Neutrophil (primary cell): ENCODE results near the gene AJAP1.

Experiments
- H3K27ac ChIP-seq: fragments of 200-600 bp; sonication (generic); 2 replicates; pipeline ENCODE4 v1.5.1; 2016; ENCODE audit warnings: mild to moderate bottlenecking, moderate library complexity
- H3K27me3 ChIP-seq: fragments of 200-600 bp; sonication (generic); 2 replicates; pipeline ENCODE4 v1.6.0; 2016; ENCODE audit warnings: mild to moderate bottlenecking
- H3K36me3 ChIP-seq: fragments of 200-600 bp; sonication (generic); 2 replicates; pipeline ENCODE4 v1.5.1; 2017
- H3K4me1 ChIP-seq, 2 experiments: fragments of 200-600 bp in 1 of 2; sonication (generic) in 1 of 2; 1 replicate in 1 of 2; 2 replicates in 1 of 2; pipeline versions ENCODE4 v1.5.1 to v1.6.1; 2013 to 2016; ENCODE audit warnings: low read depth in 1 of 2, low read length in 1 of 2, mild to moderate bottlenecking in 1 of 2, moderate library complexity in 1 of 2; ENCODE audit not compliant: control insufficient read depth in 1 of 2, insufficient read depth in 1 of 2
- H3K4me3 ChIP-seq, 2 experiments: fragments of 200-600 bp in 1 of 2; sonication (generic) in 1 of 2; 1 replicate in 1 of 2; 2 replicates in 1 of 2; pipeline ENCODE4 v1.5.1; 2013 to 2016; ENCODE audit warnings: low read depth in 1 of 2, low read length in 1 of 2, mild to moderate bottlenecking in 1 of 2, moderate library complexity in 1 of 2
- H3K9me3 ChIP-seq: fragments of 200-600 bp; sonication (generic); 2 replicates; pipeline ENCODE4 v1.5.1; 2016
- CTCF ChIP-seq: fragments of 200-600 bp; sonication (generic); IDR thresholded peaks from 2 replicates; pipeline ENCODE4 v1.5.1; 2016; ENCODE audit warnings: antibody characterized with exemption

The AJAP1 gene

GRCh38 chr1:4781646-4782045 lies 127.2 kb downstream of the AJAP1 start:
- Histone ChIP-seq H3K36me3 (no peaks in the 10 kb centered on the region), H3K4me3 (no peak overlapping the region), H3K9me3 (no peaks in the 10 kb centered on the region), H3K4me1 (no peaks in the 10 kb centered on the region), H3K27me3 (no peaks in the 10 kb centered on the region), H3K27ac (no peak overlapping the region)
- TF ChIP-seq CTCF, result no peak

DNA sequence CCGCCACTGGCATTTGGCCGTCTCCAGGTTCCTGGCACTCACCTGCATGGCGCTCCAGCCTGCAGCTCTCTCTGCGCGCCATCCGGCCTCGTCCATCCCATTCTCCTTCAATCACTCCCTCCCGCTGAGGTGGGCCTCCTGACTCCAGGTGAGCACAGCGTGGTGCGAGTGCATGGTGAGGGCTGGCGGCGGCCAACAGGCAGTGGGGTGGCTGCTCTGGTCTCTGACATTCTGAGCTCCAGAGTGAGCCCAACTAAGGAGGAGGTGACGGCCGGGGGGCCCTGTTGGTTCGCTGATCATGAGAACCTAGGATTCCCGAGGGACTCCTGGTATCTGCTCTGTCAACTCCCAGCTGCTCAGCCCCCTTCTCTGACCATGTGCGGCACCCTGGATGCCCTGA lies 130.4 kb downstream of the AJAP1 start:
- Histone ChIP-seq H3K27me3 (no peaks in the 10 kb centered on the region), H3K36me3 (no peaks in the 10 kb centered on the region), H3K4me3 (no peak overlapping the region), H3K9me3 (no peaks in the 10 kb centered on the region), H3K4me1 (no peaks in the 10 kb centered on the region), H3K27ac (no peak overlapping the region)
- TF ChIP-seq CTCF, result no peak

DNA sequence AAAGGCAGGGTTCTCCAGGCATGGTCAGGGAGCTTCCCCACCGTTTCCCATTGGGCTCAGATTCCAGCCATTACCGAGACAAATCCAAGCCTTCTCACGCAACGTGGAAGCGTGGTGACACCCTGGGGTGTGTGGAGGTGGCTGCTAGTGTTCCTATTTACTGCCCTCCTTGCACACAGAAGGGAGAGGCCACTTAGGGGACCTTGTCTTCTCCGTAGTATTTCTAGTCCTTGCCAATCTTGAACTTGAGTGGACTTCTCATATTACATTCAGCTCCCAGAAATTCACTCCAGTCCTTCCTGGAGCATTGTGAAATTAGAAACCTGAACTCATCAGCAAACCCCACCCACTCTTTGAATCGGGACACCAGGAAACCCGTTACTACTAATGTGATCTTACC lies 131.6 kb downstream of the AJAP1 start:
- Histone ChIP-seq H3K9me3 (no peaks in the 10 kb centered on the region), H3K27me3 (no peaks in the 10 kb centered on the region), H3K36me3 (no peaks in the 10 kb centered on the region), H3K4me3 (no peak overlapping the region), H3K4me1 (no peaks in the 10 kb centered on the region), H3K27ac (no peak overlapping the region)
- no peak for TF ChIP-seq CTCF

- H3K9me3 ChIP-seq, result no peaks in the 10 kb centered on the region
- H3K27me3 ChIP-seq, result peaks cover 4% of the 10 kb centered on the region
- no peak overlapping the region for H3K4me3 ChIP-seq
- H3K27ac ChIP-seq, result no peak overlapping the region
- no peaks in the 10 kb centered on the region for H3K4me1 ChIP-seq
- TF ChIP-seq CTCF, result no peak
- H3K36me3 ChIP-seq, result no peaks in the 10 kb centered on the region
Measured at GRCh38 chr1:4787551-4787950, 133.1 kb downstream of the AJAP1 start.

- peaks cover 4% of the 10 kb centered on the region for H3K27me3 ChIP-seq
- TF ChIP-seq CTCF, result no peak
- no peak overlapping the region for H3K27ac ChIP-seq
- no peak overlapping the region for H3K4me3 ChIP-seq
- no peaks in the 10 kb centered on the region for H3K4me1 ChIP-seq
- no peaks in the 10 kb centered on the region for H3K9me3 ChIP-seq
- no peaks in the 10 kb centered on the region for H3K36me3 ChIP-seq
Measured at GRCh38 chr1:4792565-4792964, 138.2 kb downstream of the AJAP1 start.
